ENCODE data around the gene CEP135.

DNA sequence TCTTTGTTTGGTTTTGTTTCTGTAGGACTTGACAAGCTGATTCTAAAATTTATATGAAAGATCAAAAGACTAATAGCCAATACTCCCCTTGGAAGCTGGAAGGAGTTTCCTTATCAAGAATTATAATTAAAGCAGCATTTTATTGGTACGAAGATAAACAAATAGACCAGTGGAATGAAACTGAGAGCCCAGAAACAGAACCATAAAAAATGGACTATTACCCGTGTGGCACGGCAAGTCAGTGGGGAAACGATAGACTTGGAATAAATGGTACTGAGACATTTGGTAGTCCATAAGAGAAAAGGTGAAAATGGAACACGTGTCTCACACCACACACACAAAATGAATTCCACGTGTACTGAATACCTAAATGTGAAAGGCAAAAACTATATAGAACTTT lies 42.4 kb upstream of the CEP135 start:
- TF ChIP-seq EZH2 (IDR thresholded peaks at IDR 0.05; ENCODE audit: insufficient read depth, poor library complexity, severe bottlenecking), result no peak
- no peak for TF ChIP-seq EZH2phosphoT487 (IDR thresholded peaks at IDR 0.05; ENCODE audit: insufficient read depth, low read depth)
